RWPE1 (cell line): Measurements from ENCODE around the gene SLC27A1.

Experiments
- CTCF ChIA-PET: fragments of 350-600 bp; sonication (Branson Sonifier 250); formaldehyde crosslinking; extraction: SDS; loops from one replicate; lab custom pipeline; 2021; lab: Yijun Ruan, JAX
- POLR2A ChIA-PET: fragments of 400-600 bp; formaldehyde crosslinking; extraction: SDS; loops from one replicate; lab custom pipeline; 2020; ENCODE audit warnings: antibody characterized with exemption; ENCODE audit not compliant: low non-redundant PET; lab: Yijun Ruan, JAX
- DNase-seq: peaks from one replicate; pipeline ENCODE4 v3.0.0; 2012; ENCODE audit warnings: low spot score
- H3K27ac ChIP-seq: fragments of 450-650 bp; 2 replicates; pipeline ENCODE4 v1.5.1; 2017
- TF ChIP-seq, protein P1 (sequence below): fragments of 450-650 bp; conservative IDR thresholded peaks from 2 replicates; pipeline ENCODE4 v1.5.1; 2017; ENCODE audit warnings: low read depth, mild to moderate bottlenecking

The SLC27A1 gene

DNA sequence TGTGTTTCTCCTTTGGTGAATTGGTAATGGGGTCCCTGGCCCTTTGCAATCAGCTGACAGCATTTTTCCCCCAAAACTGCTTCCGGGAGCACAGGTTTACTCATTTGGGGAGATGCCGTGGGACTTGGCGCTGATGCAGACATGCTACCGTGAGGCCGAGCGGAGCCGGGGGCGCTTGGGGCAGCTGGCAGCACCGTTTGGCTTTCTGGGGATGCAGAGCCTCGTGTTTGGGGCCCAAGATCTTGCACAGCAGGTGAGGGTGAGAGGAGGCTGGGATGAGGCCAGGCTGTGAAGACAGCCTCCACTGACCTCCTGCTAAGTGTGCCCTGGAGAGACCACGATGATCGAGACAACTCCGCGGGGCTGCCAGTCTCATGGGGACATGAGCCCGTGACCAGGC is 71.7 kb downstream of the SLC27A1 start:
- POLR2A ChIA-PET: no interaction called here
- no peak for DNase-seq
- CTCF ChIA-PET: interaction anchor here (1.1 kb wide), 1 partner anchor 11 kb away, joined by 4 read pairs; no protein-coding TSS in a partner anchor
- H3K27ac ChIP-seq: no peak overlapping the region
- TF ChIP-seq, protein P1, sequence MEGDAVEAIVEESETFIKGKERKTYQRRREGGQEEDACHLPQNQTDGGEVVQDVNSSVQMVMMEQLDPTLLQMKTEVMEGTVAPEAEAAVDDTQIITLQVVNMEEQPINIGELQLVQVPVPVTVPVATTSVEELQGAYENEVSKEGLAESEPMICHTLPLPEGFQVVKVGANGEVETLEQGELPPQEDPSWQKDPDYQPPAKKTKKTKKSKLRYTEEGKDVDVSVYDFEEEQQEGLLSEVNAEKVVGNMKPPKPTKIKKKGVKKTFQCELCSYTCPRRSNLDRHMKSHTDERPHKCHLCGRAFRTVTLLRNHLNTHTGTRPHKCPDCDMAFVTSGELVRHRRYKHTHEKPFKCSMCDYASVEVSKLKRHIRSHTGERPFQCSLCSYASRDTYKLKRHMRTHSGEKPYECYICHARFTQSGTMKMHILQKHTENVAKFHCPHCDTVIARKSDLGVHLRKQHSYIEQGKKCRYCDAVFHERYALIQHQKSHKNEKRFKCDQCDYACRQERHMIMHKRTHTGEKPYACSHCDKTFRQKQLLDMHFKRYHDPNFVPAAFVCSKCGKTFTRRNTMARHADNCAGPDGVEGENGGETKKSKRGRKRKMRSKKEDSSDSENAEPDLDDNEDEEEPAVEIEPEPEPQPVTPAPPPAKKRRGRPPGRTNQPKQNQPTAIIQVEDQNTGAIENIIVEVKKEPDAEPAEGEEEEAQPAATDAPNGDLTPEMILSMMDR: no peak

DNA sequence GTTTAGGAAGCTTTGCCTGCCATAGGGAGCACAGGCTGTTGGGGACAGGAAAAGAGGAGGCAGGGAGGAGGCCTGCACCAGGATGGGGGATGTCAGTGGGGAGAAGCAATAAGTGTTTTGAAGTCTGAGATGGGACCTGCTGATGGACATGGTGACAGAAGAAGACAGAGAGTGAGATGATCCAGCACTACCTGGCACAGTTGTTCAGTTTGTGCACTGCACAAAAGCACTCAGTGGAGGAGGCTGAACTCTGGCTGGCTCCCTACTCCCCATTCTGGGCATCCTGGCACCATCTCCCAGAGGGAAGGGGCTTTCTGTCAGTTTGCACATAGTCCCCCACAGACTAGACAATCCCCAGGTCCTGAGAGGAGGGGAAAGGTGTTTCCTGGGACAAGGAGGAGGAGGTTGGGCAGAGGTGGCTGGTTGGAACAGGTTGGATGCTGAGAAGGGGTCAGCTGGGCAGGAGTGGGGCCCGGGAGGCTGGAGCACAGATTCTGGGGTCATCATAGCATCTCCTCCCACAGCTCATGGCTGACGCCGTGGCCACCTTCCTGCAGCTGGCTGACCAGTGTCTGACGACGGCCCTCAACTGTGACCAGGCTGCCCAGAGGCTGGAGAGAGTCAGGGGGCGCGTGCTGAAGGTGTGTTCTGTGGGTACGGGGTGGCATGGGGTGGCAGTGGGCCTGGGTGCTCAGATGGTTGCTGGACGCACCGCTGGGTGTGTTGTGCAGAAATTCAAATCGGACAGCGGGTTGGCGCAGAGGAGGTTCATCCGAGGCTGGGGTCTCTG is 72.7 kb downstream of the SLC27A1 start:
- no peak for DNase-seq
- CTCF ChIA-PET: interaction anchor here (0.5 to 1.1 kb wide), 3 partner anchors 10 to 239 kb away, joined by 3 to 5 read pairs (median 4); no protein-coding TSS in a partner anchor
- POLR2A ChIA-PET: no interaction called here
- TF ChIP-seq, protein P1: no peak
- H3K27ac ChIP-seq: peak overlapping the region; percentile 2; the same call in 1 of the 2 replicates

DNA sequence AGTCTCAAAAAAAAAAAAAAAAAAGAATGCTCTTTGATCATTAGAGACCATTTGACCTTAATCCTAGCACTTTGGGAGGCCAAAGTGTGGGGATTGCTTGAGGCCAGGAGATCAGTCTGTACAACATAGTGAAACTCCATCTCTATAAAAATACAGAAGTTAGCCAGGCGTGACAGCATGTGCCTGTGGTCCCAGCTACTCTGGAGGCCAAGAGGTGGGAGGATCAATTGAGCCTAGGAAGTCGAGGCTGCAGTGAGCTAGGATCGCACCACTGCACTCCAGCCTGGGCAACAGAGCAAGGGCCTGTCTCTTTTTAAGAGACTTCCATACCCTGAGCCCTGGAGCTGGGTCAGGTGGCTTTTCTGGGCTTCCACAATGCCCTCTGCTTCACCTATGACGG is 73.7 kb downstream of the SLC27A1 start:
- H3K27ac ChIP-seq: peak overlapping the region; percentile 2; the same call in 1 of the 2 replicates
- TF ChIP-seq, protein P1: no peak
- POLR2A ChIA-PET: no interaction called here
- DNase-seq: no peak
- CTCF ChIA-PET: no interaction called here

DNA sequence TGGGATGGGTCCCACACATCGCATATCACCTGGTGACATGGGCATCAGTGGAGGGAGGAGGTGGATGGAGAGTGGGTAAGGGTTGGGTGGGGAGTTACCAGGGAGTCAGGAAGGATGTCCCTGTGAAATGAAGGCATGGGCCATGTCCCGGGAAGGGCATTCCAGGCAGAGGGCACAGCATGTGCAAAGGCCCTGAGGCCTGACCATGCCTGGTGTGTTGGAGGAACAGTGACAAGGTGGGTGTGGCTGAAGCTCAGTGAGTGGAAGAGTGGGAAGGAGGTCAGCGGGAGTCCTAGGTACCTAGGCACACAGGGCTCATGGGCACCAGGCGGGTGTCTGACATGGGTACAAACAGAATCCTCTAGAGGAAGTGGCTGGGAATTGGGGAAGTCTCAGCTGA is 74.1 kb downstream of the SLC27A1 start:
- ChIA-PET POLR2A (no interaction called here), CTCF (no interaction called here)
- TF ChIP-seq, protein P1: no peak
- H3K27ac ChIP-seq: 0 out of 2 replicates have a peak overlapping the region, but pooled peaks have one; percentile 2
- DNase-seq: no peak

DNA sequence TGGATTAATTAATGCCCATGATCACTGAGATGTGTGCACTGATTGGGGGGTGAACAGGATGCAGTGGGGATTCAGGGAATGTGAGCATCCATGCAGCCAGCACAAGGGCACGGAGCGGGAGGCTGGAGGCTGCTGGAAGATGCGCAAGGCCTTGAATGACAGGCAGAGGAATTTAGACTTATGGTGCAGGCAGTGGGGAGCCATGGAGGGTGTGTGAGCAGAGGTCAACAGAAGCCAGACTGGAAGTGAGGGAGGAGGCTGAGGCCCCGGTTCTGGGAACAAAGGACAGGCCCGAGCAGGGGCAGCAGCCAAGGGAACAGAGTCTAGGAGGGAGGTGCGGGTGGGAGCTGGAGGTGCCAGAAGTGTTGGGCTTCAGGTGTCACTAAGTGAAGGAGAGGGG is 77.8 kb downstream of the SLC27A1 start:
- CTCF ChIA-PET: interaction anchor here (0.6 kb wide), 1 partner anchor 33 kb away, joined by 4 read pairs; no protein-coding TSS in a partner anchor
- TF ChIP-seq, protein P1: no peak
- peak overlapping the region; percentile 2; the same call in 1 of the 2 replicates for H3K27ac ChIP-seq
- DNase-seq: no peak
- POLR2A ChIA-PET: no interaction called here

DNA sequence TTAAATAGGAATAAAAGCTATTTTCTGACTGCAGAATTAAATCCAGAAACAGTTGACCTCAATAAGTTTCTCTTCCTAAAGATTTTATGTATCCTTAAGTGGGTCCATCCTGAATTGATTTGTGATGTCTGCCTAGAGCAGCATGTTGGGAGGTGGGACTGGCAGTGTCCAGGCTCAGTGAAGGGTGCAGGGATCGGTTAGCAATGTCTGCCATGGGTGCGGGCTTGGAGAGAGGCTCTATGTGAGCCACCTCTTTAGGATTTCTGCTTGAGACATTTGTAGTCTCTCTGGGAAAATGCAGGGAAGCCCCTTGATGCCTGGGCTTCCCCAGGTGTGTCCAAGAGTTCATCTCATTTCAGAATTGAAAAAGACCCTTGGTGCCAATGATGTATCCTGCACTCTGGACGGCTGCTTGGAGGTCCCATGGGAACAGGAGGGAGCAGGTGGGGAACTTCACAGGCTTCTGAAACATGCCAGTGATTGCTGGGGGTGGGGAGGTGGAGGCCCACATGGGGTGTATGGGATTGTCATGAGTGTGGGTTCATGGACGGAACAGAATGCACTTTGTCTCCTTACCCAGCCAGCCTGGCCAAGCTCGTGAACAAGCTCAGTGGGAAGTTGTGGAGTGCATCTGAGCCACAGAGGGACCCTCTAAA is 78.9 kb downstream of the SLC27A1 start:
- H3K27ac ChIP-seq: no peak overlapping the region
- TF ChIP-seq, protein P1: no peak
- ChIA-PET CTCF (no interaction called here), POLR2A (no interaction called here)
- DNase-seq: no peak
